ENCODE data around the gene FNIP2. TPM values are rescaled to one million over a fixed set of nuclear protein-coding genes. Genes with fewer than 3 reads are reported as not detected.
"Not testable (repeated sequence)": the region's sequence is repeated elsewhere in the genome, so short reads cannot be mapped to it uniquely, and the experiment has no call there.

The FNIP2 gene
- total and polyA plus RNA-seq, 8 donors = 4.8 to 109 (median 28.9) TPM

DNA sequence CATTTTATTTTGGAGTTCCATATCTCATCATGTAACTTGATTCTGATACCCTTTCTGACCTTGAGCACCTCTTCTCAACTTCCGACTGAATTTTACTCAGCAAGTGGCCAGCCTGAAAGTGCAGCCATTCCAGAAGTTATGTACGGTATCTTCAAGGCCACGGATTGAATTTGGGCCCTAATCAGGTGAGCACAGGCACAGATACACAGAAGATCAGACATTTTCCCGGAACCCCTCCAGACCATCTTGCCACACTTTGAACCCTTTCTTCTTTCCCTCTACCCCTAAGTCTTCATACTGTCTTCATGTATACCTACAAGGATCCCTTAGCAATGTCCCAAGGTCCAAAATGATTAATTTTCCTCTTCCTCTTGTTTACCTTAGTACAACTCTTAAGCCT lies 108.2 kb downstream of the FNIP2 start:
- 82 to 89% (median 87%) methylated on average over 4 of the region's 4 CpGs for WGBS, 5 donors
- DNase-seq = no peak
- no peak for TF ChIP-seq EP300 (IDR thresholded peaks at IDR 0.05)
- Histone ChIP-seq H3K36me3 (peaks cover 7 to 57% (median 44%) of the 10 kb centered on the region in 4 donors), H3K9me3 (no peaks in the 10 kb centered on the region), H3K4me3 (no peak overlapping the region), H3K4me1 (peaks cover 0 to 11% (median 5%) of the 10 kb centered on the region in 4 donors), H3K27ac (no peak overlapping the region), H3K27me3 (no peaks in the 10 kb centered on the region)
- intact Hi-C loops (cut with DNase I; ENCODE audit: low total_unique reads) = no loop called here

DNA sequence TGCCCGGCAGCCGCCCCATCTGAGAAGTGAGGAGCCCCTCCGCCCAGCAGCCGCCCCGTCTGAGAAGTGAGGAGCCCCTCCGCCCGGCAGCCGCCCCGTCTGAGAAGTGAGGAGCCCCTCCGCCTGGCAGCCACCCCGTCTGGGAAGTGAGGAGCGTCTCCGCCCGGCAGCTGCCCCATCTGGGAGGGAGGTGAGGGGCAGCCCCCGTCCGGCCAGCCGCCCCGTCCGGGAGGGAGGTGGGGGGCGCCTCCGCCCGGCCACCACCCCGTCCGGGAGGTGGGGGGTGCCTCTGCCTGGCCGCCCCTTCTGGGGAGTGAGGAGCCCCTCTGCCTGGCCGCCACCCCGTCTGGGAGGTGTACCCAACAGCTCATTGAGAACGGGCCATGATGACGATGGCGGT lies 113.3 kb downstream of the FNIP2 start:
- intact Hi-C loops (cut with DNase I; ENCODE audit: low total_unique reads); H3K27ac ChIP-seq; H3K4me3 ChIP-seq; DNase-seq; H3K27me3 ChIP-seq; H3K9me3 ChIP-seq; H3K4me1 ChIP-seq: not testable (repeated sequence)
- 97 to 99% (median 99%) methylated on average over 17 to 29 of the region's 30 CpGs for WGBS, 5 donors
- H3K36me3 ChIP-seq = peaks cover 7 to 52% (median 47%) of the 10 kb centered on the region in 4 donors

DNA sequence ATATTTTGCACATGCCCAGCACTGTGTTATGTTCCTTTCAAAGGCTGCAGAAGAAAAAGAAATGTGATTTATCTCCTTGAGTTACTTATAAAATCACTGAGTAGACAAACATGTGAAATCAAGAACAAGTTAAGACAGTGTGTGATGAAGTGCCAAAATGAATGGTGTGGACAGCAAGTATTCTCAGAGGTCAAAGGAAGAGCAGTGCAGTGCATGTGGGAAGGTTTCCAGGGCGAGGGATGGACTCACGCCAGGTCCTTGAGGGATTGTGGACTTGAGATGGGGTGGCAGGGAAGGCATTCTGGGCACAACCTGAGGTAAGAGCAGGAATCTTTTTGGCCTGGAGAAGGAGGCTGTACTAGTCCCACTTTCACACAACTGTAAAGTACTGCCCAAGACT lies 115.5 kb downstream of the FNIP2 start:
- H3K27ac ChIP-seq = no peak overlapping the region
- peak in 1 of 2 donors; percentile 11 for DNase-seq
- H3K9me3 ChIP-seq = no peaks in the 10 kb centered on the region
- peaks cover 0 to 6% (median 0%) of the 10 kb centered on the region in 4 donors for H3K4me1 ChIP-seq
- H3K36me3 ChIP-seq = peaks cover 0 to 51% (median 48%) of the 10 kb centered on the region in 4 donors
- H3K4me3 ChIP-seq = no peak overlapping the region
- intact Hi-C loops (cut with DNase I; ENCODE audit: low total_unique reads) = no loop called here
- TF ChIP-seq, protein P1, sequence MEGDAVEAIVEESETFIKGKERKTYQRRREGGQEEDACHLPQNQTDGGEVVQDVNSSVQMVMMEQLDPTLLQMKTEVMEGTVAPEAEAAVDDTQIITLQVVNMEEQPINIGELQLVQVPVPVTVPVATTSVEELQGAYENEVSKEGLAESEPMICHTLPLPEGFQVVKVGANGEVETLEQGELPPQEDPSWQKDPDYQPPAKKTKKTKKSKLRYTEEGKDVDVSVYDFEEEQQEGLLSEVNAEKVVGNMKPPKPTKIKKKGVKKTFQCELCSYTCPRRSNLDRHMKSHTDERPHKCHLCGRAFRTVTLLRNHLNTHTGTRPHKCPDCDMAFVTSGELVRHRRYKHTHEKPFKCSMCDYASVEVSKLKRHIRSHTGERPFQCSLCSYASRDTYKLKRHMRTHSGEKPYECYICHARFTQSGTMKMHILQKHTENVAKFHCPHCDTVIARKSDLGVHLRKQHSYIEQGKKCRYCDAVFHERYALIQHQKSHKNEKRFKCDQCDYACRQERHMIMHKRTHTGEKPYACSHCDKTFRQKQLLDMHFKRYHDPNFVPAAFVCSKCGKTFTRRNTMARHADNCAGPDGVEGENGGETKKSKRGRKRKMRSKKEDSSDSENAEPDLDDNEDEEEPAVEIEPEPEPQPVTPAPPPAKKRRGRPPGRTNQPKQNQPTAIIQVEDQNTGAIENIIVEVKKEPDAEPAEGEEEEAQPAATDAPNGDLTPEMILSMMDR (IDR thresholded peaks at IDR 0.05) = no peak
- TF ChIP-seq EP300 (IDR thresholded peaks at IDR 0.05) (no peak), POLR2A (IDR thresholded peaks at IDR 0.05) (no peak), POLR2AphosphoS5 (IDR thresholded peaks at IDR 0.05) (no peak)
- no peaks in the 10 kb centered on the region for H3K27me3 ChIP-seq
- 63 to 98% (median 92%) methylated on average over 2 of the region's 2 CpGs for WGBS, 5 donors

DNA sequence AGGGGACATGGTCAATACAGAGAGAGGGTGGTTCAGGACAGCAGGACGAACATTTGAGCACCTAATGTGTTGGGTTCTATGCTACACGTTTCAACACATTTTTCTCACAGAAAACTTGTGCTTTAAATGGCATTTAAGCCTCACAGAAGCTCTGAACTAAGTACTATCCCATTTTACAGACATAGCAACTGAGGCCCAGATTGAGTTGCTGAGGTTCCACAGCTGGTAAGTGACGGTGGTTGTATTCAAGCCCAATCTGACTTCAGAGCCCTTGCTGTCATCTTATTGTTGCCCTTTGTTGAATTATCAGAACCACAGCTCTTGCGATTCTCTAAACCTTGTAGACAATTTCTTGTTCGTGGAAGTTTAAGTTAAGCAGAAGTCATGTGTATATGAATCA lies 116.7 kb downstream of the FNIP2 start:
- WGBS, 5 donors = 89 to 96% (median 93%) methylated on average over 5 of the region's 5 CpGs
- Histone ChIP-seq H3K4me1 (peaks cover 0 to 6% (median 0%) of the 10 kb centered on the region in 4 donors), H3K27me3 (no peaks in the 10 kb centered on the region), H3K36me3 (peaks cover 0 to 53% (median 49%) of the 10 kb centered on the region in 4 donors), H3K9me3 (no peaks in the 10 kb centered on the region), H3K4me3 (no peak overlapping the region), H3K27ac (no peak overlapping the region)
- no peak for TF ChIP-seq POLR2AphosphoS5 (IDR thresholded peaks at IDR 0.05)
- TF ChIP-seq, protein P1 (IDR thresholded peaks at IDR 0.05) = no peak
- DNase-seq = no peak
- intact Hi-C loops (cut with DNase I; ENCODE audit: low total_unique reads) = no loop called here

DNA sequence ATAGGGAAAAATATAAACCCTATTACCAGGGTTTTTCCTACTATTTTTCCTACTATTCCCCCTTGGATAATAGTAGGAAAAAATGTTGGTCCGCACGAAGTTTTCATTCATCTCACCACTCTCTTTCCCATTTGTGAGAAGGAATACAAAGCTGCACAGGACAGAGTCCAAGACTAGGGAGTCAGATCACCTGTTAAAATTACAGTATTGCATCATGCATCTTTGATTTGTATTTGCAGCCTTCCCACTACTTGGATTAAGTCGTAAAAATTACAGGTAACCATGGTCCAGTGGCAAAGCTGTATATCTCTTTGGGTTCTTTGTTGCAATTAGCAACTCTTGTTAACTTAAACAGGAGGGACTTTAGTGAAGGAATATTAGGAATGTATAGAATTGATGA lies 121.5 kb downstream of the FNIP2 start:
- Histone ChIP-seq H3K4me1 (no peaks in the 10 kb centered on the region), H3K4me3 (no peak overlapping the region), H3K27ac (no peak overlapping the region), H3K36me3 (peaks cover 8 to 79% (median 65%) of the 10 kb centered on the region in 4 donors), H3K27me3 (no peaks in the 10 kb centered on the region), H3K9me3 (no peaks in the 10 kb centered on the region)
- 93 to 98% (median 94%) methylated on average over 3 of the region's 3 CpGs for WGBS, 5 donors
- TF ChIP-seq POLR2AphosphoS5 (IDR thresholded peaks at IDR 0.05) (no peak), POLR2A (IDR thresholded peaks at IDR 0.05) (no peak), EP300 (IDR thresholded peaks at IDR 0.05) (no peak)
- TF ChIP-seq, protein P1 (IDR thresholded peaks at IDR 0.05) = no peak
- DNase-seq = no peak
- intact Hi-C loops (cut with DNase I; ENCODE audit: low total_unique reads) = no loop called here
